Measurements from ENCODE around the gene SDHAF2. TPM values are rescaled to one million over a fixed set of nuclear protein-coding genes. Genes with fewer than 3 reads are reported as not detected.
"Not testable (repeated sequence)": the region's sequence is repeated elsewhere in the genome, so short reads cannot be mapped to it uniquely, and the experiment has no call there.

SDHAF2 gene
- total RNA-seq, 1 experiment from 2014 or later, result 48.6 TPM

DNA sequence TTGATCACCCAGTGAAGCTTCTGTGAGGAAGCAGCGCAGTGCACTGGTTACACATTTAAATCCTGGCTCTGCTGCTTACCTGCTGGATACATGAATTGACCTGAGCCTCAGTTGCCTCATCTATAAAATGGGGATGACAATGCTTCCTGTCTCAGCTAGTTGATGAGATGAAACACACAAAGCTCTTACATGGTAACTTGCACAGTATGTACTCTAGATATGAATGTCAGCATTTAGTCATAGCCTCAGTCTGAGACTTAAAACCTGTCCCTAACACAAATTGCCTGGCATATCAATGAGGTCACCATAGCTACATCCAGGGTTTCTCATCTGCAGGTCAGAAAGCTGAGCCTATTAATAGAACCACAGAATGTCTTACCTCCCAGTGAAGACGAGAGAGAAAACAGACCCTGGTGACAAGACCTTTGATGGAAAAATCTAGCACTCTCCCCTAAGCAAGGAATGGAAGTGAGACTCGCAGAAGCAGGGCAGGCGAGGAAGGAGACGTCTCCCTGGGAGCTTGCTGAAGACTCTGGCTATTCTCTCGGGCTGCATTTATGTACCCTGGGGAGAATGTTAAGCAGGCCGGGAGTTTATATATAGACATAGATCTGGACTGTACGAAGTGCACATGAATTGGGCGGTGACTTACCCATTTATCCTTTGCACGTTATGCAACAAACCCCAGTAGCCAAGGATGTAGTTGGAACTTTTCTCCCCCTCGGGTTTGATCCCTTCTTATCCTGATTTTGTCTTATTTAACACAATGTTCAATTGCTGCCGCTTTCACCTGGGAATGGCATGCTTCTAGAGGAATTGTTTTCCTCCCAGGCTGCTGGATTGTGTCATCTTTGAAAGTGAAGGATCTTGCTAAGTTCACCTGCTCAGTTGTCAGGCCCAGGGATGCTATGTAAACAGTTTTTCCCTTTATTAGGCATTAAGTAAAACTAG, 18.0 kb downstream of the SDHAF2 start:
- Histone ChIP-seq H3K36me3 (replicated peaks; ENCODE audit: control insufficient read depth, insufficient read depth, low read length) (peaks cover 21% of the 10 kb centered on the region), H3K27me3 (ENCODE audit: control insufficient read depth, insufficient read depth, low read length) (no peaks in the 10 kb centered on the region), H3K4me3 (ENCODE audit: insufficient read depth, low read depth, low read length) (no peak overlapping the region)
- DNase-seq, result no peak

DNA sequence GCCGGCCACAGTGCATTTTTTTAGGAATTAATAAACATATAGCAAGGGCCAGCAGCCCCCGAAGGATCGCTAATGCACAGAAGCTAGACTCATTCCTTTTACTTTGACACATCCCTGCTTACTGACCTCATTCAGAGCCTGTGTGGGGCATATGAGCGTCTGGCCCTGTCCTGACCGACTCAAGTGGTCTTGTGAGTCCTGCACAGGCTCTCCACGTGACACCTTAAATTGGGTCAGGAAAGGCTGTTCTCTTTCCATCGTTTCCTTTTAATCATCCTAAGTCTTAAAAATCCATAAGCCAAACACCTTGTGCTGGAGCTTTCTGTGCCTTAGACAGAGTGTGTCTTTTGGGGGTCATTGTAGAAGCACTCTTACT, 18.6 kb downstream of the SDHAF2 start:
- H3K4me3 ChIP-seq (ENCODE audit: insufficient read depth, low read depth, low read length), result no peak overlapping the region
- peaks cover 21% of the 10 kb centered on the region for H3K36me3 ChIP-seq (replicated peaks; ENCODE audit: control insufficient read depth, insufficient read depth, low read length)
- H3K27me3 ChIP-seq (ENCODE audit: control insufficient read depth, insufficient read depth, low read length), result no peaks in the 10 kb centered on the region
- DNase-seq, result no peak

DNA sequence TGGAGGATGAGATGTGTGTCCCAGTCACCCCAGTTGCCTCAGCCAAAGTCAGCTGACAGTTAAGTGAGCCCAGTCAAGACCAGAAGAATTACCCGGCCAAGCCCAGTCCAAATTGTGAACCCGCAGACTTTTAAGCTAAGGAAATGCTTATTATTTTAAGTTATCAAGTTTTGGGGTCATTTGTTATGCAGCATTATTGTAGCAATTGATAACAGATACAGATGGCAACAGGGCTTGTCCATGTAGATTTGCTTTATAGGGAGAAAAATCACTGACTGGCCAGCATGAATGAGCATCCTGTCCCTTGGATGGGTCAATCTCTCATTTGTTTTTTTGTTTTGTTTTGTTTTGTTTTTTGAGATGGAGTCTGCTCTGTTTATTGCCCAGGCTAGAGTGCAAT, 22.9 kb downstream of the SDHAF2 start:
- peaks cover 5% of the 10 kb centered on the region for H3K36me3 ChIP-seq (replicated peaks; ENCODE audit: control insufficient read depth, insufficient read depth, low read length)

DNA sequence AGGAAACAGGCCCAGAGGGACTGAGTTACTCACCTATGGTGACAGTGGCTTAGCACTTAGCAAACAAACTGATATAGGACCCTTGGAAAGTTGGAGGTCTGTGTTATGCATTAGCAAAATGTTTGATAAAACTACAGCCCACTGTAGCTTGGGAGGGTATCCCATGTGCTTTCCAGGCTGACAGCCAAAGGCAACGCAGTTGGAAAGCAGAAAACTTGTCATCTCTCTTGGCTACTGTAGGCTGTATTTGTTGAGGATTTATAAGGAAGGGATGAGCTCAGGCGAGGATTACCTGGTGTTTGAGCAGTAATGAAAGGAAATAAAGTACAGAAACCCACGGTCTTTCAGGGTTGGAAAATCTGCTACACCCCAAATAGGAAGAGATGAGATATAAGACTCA, 23.8 kb downstream of the SDHAF2 start:
- H3K36me3 ChIP-seq (replicated peaks; ENCODE audit: control insufficient read depth, insufficient read depth, low read length), result peaks cover 3% of the 10 kb centered on the region
- DNase-seq, result no peak
- no peaks in the 10 kb centered on the region for H3K27me3 ChIP-seq (ENCODE audit: control insufficient read depth, insufficient read depth, low read length)
- H3K4me3 ChIP-seq (ENCODE audit: insufficient read depth, low read depth, low read length), result no peak overlapping the region

More for the DNA sequence above, 22.9 kb downstream of the SDHAF2 start:
- no peak for DNase-seq
- Histone ChIP-seq H3K27me3 (ENCODE audit: control insufficient read depth, insufficient read depth, low read length) (no peaks in the 10 kb centered on the region), H3K4me3 (ENCODE audit: insufficient read depth, low read depth, low read length) (no peak overlapping the region)

DNA sequence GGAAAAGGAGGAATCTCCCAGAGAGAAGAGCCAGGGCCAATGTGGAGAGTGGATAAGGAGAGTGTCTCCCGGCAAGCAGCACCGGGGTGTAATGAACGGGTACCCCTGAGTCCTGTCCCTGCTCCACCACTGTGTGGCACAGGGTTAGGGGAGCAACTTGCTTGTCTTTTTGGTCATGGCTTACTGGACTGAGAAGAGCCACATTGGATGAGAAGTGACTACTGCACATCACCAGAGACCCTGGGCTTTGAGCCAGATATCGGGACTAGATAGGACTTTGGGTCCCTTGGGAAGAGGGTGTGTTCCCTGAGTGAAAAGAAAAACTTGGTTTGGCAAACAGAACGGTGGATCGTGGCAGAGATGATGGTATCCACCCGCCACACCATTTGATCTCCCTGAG, 24.6 kb downstream of the SDHAF2 start:
- Histone ChIP-seq H3K36me3 (replicated peaks; ENCODE audit: control insufficient read depth, insufficient read depth, low read length) (peaks cover 3% of the 10 kb centered on the region), H3K27me3 (ENCODE audit: control insufficient read depth, insufficient read depth, low read length) (no peaks in the 10 kb centered on the region), H3K4me3 (ENCODE audit: insufficient read depth, low read depth, low read length) (no peak overlapping the region)
- no peak for DNase-seq

DNA sequence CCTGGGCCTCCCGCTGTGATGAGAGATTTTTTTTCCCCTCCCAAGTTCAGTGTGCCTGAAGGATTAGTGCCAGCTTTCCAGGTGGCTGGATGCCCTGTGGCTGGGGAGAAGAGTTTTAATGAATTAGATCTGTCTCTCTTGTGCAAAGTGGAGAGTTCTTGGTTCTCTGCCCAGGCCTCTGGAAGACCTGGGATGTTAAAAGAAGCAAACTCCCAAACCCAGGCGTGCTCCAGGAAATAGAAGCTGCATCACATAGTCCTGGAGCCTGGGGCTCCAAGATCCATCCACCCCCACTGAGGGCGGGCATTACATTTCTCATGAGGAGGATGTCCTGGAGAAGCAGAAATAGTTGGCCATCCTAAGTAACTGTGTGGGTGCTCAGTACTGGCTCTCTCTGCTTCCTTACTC, 30.6 kb downstream of the SDHAF2 start:
- DNase-seq, result no peak
- Histone ChIP-seq H3K4me3 (ENCODE audit: insufficient read depth, low read depth, low read length) (no peak overlapping the region), H3K27me3 (ENCODE audit: control insufficient read depth, insufficient read depth, low read length) (no peaks in the 10 kb centered on the region), H3K36me3 (replicated peaks; ENCODE audit: control insufficient read depth, insufficient read depth, low read length) (peaks cover 2% of the 10 kb centered on the region)

DNA sequence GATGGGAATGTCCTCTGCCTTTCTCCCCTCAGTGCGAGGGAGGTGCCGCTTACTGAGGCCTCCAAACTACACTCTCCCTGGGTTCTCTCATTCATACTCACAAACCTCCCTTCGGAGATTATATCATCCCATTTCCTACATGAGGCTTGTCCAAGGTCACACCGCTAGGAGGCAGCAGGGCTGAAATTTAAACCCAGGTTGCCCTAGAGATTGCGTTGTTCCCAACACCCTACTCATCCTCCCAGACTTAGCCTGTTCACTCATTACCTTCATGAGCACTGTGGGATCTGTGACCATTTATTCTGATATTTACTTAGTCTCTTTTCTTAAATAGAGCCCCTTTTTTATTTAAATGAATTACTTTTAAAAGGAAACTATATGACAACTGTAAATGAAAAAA, 31.1 kb downstream of the SDHAF2 start:
- Histone ChIP-seq H3K27me3 (ENCODE audit: control insufficient read depth, insufficient read depth, low read length) (no peaks in the 10 kb centered on the region), H3K36me3 (replicated peaks; ENCODE audit: control insufficient read depth, insufficient read depth, low read length) (no peaks in the 10 kb centered on the region)
- DNase-seq, result peak; percentile 47

DNA sequence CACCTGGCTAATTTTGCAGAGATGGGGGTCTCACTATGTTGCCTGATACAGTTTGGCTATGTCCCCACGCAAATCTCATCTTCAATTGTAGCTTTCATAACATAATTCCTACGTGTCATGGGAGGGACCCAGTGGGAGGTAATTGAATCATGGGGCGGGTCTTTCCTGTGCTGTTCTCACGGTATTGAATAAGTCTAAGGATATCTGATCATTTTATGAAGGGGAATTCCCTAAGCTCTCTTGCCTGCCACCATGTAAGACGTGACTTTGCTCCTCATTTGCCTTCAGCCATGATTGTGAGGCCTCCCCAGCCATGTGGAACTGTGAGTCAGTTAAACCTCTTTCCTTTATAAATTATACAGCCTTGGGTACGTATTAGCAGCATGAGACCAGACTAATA, 37.7 kb downstream of the SDHAF2 start:
- not testable (repeated sequence) for DNase-seq

More for the DNA sequence above, 31.1 kb downstream of the SDHAF2 start:
- H3K4me3 ChIP-seq (ENCODE audit: insufficient read depth, low read depth, low read length), result no peak overlapping the region

DNA sequence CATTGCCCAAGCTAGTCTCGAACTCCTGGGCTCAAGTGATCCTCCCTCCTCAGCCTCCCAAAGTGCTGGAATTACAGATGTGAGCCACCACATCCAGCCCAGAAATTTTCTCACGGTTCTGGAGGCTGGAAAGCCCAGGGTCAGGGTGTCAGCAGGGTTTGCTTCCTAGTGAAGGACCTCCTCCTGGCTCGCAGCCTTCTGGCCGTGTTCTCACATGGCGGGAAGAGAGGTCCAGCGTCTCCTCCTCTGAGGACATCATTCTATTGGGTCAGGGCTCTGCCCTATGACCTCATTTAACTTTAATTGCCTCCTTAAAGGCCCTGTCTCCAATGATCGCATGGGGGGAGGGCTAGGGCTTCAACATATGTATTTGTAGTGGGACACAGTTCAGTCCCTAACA, 38.1 kb downstream of the SDHAF2 start:
- no peak for DNase-seq
- H3K4me3 ChIP-seq (ENCODE audit: insufficient read depth, low read depth, low read length), result no peak overlapping the region
- H3K27me3 ChIP-seq (ENCODE audit: control insufficient read depth, insufficient read depth, low read length), result no peaks in the 10 kb centered on the region
- 0 out of 2 replicates have a peak, but pooled peaks cover 1% of the 10 kb centered on the region for H3K36me3 ChIP-seq (replicated peaks; ENCODE audit: control insufficient read depth, insufficient read depth, low read length)

More for the DNA sequence above, 37.7 kb downstream of the SDHAF2 start:
- not testable (repeated sequence) for H3K36me3 ChIP-seq (replicated peaks; ENCODE audit: control insufficient read depth, insufficient read depth, low read length); H3K27me3 ChIP-seq (ENCODE audit: control insufficient read depth, insufficient read depth, low read length); H3K4me3 ChIP-seq (ENCODE audit: insufficient read depth, low read depth, low read length)

DNA sequence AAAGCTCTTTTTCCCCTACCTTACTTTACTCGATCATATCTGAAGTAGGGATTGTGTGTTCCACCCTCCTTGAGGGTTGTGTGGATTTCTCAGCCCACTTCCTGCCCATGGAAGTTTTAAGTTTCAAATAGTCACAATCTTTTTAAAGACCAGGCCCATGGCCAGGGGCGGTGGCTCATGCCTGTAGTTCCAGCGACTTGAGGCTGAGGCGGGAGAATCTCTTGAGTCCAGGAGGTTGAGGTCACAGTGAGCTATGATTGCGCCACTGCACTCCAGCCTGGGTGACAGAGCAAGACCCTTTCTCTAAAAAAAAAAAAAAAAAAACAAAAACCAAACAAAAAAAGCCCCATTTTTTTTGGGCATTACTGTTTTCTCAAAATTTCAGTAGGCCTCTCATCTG, 42.4 kb downstream of the SDHAF2 start:
- DNase-seq, result no peak
- H3K27me3 ChIP-seq (ENCODE audit: control insufficient read depth, insufficient read depth, low read length), result no peaks in the 10 kb centered on the region
- no peak overlapping the region for H3K4me3 ChIP-seq (ENCODE audit: insufficient read depth, low read depth, low read length)
- H3K36me3 ChIP-seq (replicated peaks; ENCODE audit: control insufficient read depth, insufficient read depth, low read length), result 0 out of 2 replicates have a peak, but pooled peaks cover 1% of the 10 kb centered on the region

DNA sequence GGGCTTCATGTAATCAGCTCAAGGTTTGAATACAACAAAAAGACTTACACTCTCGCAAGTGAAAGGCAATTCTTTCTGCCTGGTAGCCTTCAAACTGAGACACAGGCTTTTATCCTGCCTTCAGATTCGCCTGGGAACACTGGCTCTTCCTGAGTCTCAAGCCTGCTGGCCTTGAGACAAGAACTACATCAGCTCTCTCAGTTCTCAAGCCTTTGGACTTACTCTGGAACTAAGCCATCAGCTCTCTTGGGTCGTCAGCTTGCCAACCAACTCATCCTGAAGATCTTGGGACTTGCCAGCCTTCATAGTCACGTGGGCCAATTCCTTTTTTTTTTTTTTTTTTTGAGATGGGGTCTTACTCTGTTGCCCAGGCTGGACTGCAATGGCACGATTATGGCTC, 42.9 kb downstream of the SDHAF2 start:
- H3K27me3 ChIP-seq (ENCODE audit: control insufficient read depth, insufficient read depth, low read length), result no peaks in the 10 kb centered on the region
- 0 out of 2 replicates have a peak, but pooled peaks cover 1% of the 10 kb centered on the region for H3K36me3 ChIP-seq (replicated peaks; ENCODE audit: control insufficient read depth, insufficient read depth, low read length)
- no peak overlapping the region for H3K4me3 ChIP-seq (ENCODE audit: insufficient read depth, low read depth, low read length)
- no peak for DNase-seq

DNA sequence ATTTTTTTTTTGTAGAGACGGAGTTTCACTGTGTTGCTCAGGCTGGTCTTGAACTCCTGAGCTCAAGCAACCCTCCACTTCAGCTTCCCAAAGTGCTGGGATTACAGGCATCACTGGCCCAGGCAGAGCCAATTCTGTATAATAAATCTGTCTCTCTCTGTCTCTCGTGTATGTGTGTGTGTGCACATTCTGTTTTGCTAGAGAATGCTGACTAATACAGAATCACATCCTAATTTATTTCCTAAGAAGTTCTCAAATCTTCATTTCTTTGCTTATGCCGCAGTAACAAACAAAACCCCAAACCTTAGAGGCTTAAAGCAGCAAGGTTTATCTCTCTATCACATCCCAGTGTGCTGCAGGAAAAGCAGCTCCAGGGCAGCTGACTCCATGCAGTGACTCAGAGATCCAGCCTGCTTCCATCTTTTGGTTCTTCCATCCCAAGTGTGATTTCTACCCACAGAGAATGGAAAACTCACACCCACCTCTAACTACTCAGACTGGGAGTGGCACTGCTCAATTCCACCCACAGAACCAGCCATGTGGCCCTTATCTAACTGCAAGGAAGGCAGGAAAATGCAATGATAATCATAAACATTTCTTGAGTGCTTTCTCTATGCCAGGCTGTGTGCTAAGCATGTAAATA, 43.6 kb downstream of the SDHAF2 start:
- no peak for DNase-seq
- Histone ChIP-seq H3K36me3 (replicated peaks; ENCODE audit: control insufficient read depth, insufficient read depth, low read length) (0 out of 2 replicates have a peak, but pooled peaks cover 1% of the 10 kb centered on the region), H3K27me3 (ENCODE audit: control insufficient read depth, insufficient read depth, low read length) (no peaks in the 10 kb centered on the region), H3K4me3 (ENCODE audit: insufficient read depth, low read depth, low read length) (no peak overlapping the region)

DNA sequence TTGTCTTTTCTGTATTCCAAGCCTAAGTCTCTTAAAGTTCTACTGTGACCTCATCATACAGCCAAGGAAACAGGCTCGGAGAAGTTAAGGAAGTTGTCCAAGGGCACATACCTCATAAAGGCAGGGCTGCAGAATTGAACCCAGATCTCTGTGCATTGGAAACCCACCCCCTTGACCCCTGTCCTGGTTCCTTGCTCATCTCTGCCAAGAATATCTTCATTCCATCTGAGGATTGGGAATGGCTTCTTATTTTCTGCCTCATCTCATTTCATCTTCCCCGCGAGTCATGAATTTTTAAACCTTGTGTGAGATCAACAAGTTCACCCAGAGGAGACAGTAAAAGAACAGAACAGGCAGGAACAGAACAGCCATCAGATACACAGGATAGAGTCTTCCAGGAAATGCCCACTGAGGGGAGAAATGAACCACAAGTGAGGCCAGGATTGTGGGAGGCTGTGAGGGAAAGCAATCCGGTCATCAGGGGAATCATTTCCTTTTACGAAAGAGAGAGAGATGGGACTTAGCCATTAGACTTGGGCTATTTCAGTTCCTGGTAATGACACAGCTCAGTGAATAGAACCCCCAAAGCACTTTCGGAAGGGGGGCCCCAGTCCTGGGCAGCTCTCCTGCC, 44.2 kb downstream of the SDHAF2 start:
- H3K36me3 ChIP-seq (replicated peaks; ENCODE audit: control insufficient read depth, insufficient read depth, low read length), result 0 out of 2 replicates have a peak, but pooled peaks cover 1% of the 10 kb centered on the region
- no peaks in the 10 kb centered on the region for H3K27me3 ChIP-seq (ENCODE audit: control insufficient read depth, insufficient read depth, low read length)
- no peak for DNase-seq
- H3K4me3 ChIP-seq (ENCODE audit: insufficient read depth, low read depth, low read length), result no peak overlapping the region

DNA sequence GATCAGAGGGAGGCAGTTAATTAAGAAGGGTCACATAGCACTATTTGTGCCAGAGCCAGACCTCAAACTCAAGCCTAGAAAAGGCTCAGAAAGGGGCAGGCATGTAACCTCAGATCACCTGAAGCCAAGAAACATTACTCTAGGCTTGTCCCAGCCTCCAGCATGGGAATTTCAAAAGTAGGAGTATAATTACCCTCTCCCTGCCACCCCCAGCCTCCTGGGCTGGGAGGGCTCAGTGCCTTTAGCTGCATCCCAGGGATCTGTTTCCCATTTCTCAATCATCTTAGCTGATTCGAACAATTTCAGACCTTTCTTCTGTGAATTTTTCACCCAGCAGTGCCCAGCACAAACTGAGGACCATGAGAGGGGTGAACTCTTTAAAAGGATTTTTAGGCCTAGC, 45.5 kb downstream of the SDHAF2 start:
- H3K36me3 ChIP-seq (replicated peaks; ENCODE audit: control insufficient read depth, insufficient read depth, low read length), result 0 out of 2 replicates have a peak, but pooled peaks cover 1% of the 10 kb centered on the region
- no peaks in the 10 kb centered on the region for H3K27me3 ChIP-seq (ENCODE audit: control insufficient read depth, insufficient read depth, low read length)
- H3K4me3 ChIP-seq (ENCODE audit: insufficient read depth, low read depth, low read length), result no peak overlapping the region
- no peak for DNase-seq
